ENCODE measurements around the gene PRRC2B. TPM values are rescaled to one million over a fixed set of nuclear protein-coding genes. Genes with fewer than 3 reads are reported as not detected.

The PRRC2B gene
- total RNA-seq, 1 experiment from 2014 or later = 170 TPM

GRCh38 chr9:131487001-131487400, 93.1 kb downstream of the PRRC2B start:
- Histone ChIP-seq H4K20me1 (ENCODE audit: insufficient read depth) (no peaks in the 10 kb centered on the region), H3K4me3 (replicated peaks in 1 of 2; ENCODE audit: low read depth in 1 of 2, low read length in 2 of 2) (no peak overlapping the region), H3K9me3 (ENCODE audit: control insufficient read depth in 1 of 2, insufficient read depth in 1 of 2, low read depth in 1 of 2, low read length in 2 of 2) (no peaks in the 10 kb centered on the region), H3K36me3 (ENCODE audit: control insufficient read depth in 1 of 2, insufficient read depth in 2 of 2, low read length in 2 of 2) (peaks cover 74 to 90% of the 10 kb centered on the region in 2 experiments), H3K9ac (ENCODE audit: low read length) (no peak overlapping the region), H3K27ac (ENCODE audit: low read depth, low read length) (no peak overlapping the region), H3K9me2 (ENCODE audit: insufficient read depth) (no peaks in the 10 kb centered on the region), H3K79me2 (ENCODE audit: insufficient read depth, low read length) (peaks cover 4% of the 10 kb centered on the region; the same call in 1 of the 2 replicates), H3K4me2 (ENCODE audit: low read length) (no peak overlapping the region), H3K4me1 (ENCODE audit: control insufficient read depth in 1 of 2, insufficient read depth in 2 of 2, low read length in 2 of 2) (no peaks in the 10 kb centered on the region), H2AFZ (ENCODE audit: low read depth, low read length, poor library complexity, severe bottlenecking) (no peak overlapping the region), H3K27me3 (ENCODE audit: insufficient read depth, low read length) (no peaks in the 10 kb centered on the region)
- ATAC-seq = no peak
- TF ChIP-seq SRF (IDR thresholded peaks at IDR 0.05; ENCODE audit: low read depth) = no peak
- no peak for TF ChIP-seq ATF3 (IDR thresholded peaks at IDR 0.05)
- TF ChIP-seq POLR2A (IDR thresholded peaks at IDR 0.05; ENCODE audit: borderline replicate concordance, extremely low read depth, insufficient read depth, insufficient read length) = no peak
- no peak for TF ChIP-seq ZNF274 (IDR thresholded peaks at IDR 0.05; ENCODE audit: low read depth, low read length)
- no peak for TF ChIP-seq SP1 (IDR thresholded peaks at IDR 0.05; ENCODE audit: low read depth)
- TF ChIP-seq EGR1 (IDR thresholded peaks at IDR 0.05; ENCODE audit: low read depth) = no peak
- TF ChIP-seq SIN3A (IDR thresholded peaks at IDR 0.05; ENCODE audit: low read depth) = no peak
- TF ChIP-seq JUND (IDR thresholded peaks at IDR 0.05) = no peak
- TF ChIP-seq REST (IDR thresholded peaks at IDR 0.05; ENCODE audit: low read depth) = no peak
- no peak for TF ChIP-seq ELF1 (IDR thresholded peaks at IDR 0.05; ENCODE audit: borderline replicate concordance, low read depth)
- TF ChIP-seq CBX3 (IDR thresholded peaks at IDR 0.05; ENCODE audit: low read depth) = no peak
- no peak for TF ChIP-seq RAD21 (IDR thresholded peaks at IDR 0.05; ENCODE audit: low read depth)
- no peak for TF ChIP-seq FOSL1 (IDR thresholded peaks at IDR 0.05; ENCODE audit: low read depth)
- TF ChIP-seq EZH2 (IDR thresholded peaks at IDR 0.05) = no peak
- TF ChIP-seq CEBPB (IDR thresholded peaks at IDR 0.05; ENCODE audit: low read depth) = no peak
- no peak for TF ChIP-seq TCF7L2 (IDR thresholded peaks at IDR 0.05; ENCODE audit: borderline replicate concordance, extremely low read depth, insufficient read depth, insufficient read length)
- TF ChIP-seq MAX (IDR thresholded peaks at IDR 0.05) = no peak
- no peak for TF ChIP-seq YY1 (IDR thresholded peaks at IDR 0.05; ENCODE audit: extremely low read depth, insufficient replicate concordance, low read depth, low read length)
- RAD21 ChIA-PET (ENCODE audit: low non-redundant PET in 1 of 2, low total read pairs in 2 of 2, uncharacterized antibody in 2 of 2, unreplicated experiment in 2 of 2) = no interaction called here
- BruUV-seq (replicated peaks) = no TSS peak
- intact Hi-C loops (cut with micrococcal nuclease) = no loop called here
- no peak for DNase-seq (ENCODE audit: low read depth, low spot score)
- POLR2A ChIA-PET = no interaction called here
- CTCF ChIA-PET = no interaction called here

All from HCT116 (cell line).